Transverse colon (tissue), 4 donors: ENCODE data around the gene TMC5.

Experiments
- CTCF ChIP-seq, 5 experiments: fragments of 200-600 bp in 3 of 5; fragments of 450-650 bp in 2 of 5; sonication (generic) in 3 of 5; IDR thresholded peaks; 1 replicate in 2 of 5; 2 replicates in 3 of 5; pipeline ENCODE4 v1.5.1; 2016 to 2017; ENCODE audit warnings: antibody characterized with exemption in 5 of 5, inconsistent platforms in 3 of 5, mild to moderate bottlenecking in 2 of 5, moderate library complexity in 1 of 5
- POLR2A ChIP-seq: fragments of 450-650 bp; IDR thresholded peaks from one replicate; pipeline ENCODE4 v1.6.1; 2016; ENCODE audit warnings: antibody characterized with exemption, mild to moderate bottlenecking, moderate library complexity
- POLR2AphosphoS5 ChIP-seq, 3 donors: sonication (generic); formaldehyde crosslinking; IDR thresholded peaks; one replicate each; pipeline ENCODE4 v1.6.1; 2016; ENCODE audit warnings: antibody characterized with exemption in 3 of 3

GRCh38 chr16:19406891-19407491, 10.7 kb upstream of the TMC5 start:
- no peak for TF ChIP-seq CTCF (IDR thresholded peaks at IDR 0.05)
- no peak for TF ChIP-seq POLR2AphosphoS5 (IDR thresholded peaks at IDR 0.05)
- no peak for TF ChIP-seq POLR2A
